GM23338 (cell line): Measurements from ENCODE around the gene EDEM3.

Experiments used
- CREB1 ChIP-seq: fragments of 250-450 bp; sonication (Bioruptor Pico); IDR thresholded peaks from 2 replicates; pipeline ENCODE4 v1.5.0; 2020; ENCODE audit warnings: low read depth, mild to moderate bottlenecking, moderate library complexity
- ETS1 ChIP-seq: IDR thresholded peaks from 2 replicates; pipeline ENCODE4 v1.6.1; 2016; ENCODE audit warnings: antibody characterized with exemption
- EZH2 ChIP-seq: fragments of 200-600 bp; sonication (generic); IDR thresholded peaks from one replicate; pipeline ENCODE4 v1.8.0; 2017; ENCODE audit warnings: antibody characterized with exemption, mild to moderate bottlenecking, low read depth; ENCODE audit not compliant: unreplicated experiment
- EZH2phosphoT487 ChIP-seq: fragments of 200-600 bp; sonication (generic); IDR thresholded peaks from one replicate; pipeline ENCODE4 v1.8.1; 2018; ENCODE audit warnings: antibody characterized with exemption; ENCODE audit not compliant: unreplicated experiment
- JUNB ChIP-seq: IDR thresholded peaks from one replicate; pipeline ENCODE4 v1.6.1; 2016; ENCODE audit warnings: antibody characterized with exemption; ENCODE audit not compliant: unreplicated experiment
- NANOG ChIP-seq: IDR thresholded peaks from 2 replicates; pipeline ENCODE4 v1.6.1; 2016; ENCODE audit warnings: antibody characterized with exemption, borderline replicate concordance
- POLR2AphosphoS5 ChIP-seq: IDR thresholded peaks from 2 replicates; pipeline ENCODE4 v1.6.1; 2016; ENCODE audit warnings: antibody characterized with exemption, low read depth
- STAT1 ChIP-seq: IDR thresholded peaks from one replicate; pipeline ENCODE4 v1.6.1; 2016; ENCODE audit warnings: antibody characterized with exemption; ENCODE audit not compliant: unreplicated experiment
- TF ChIP-seq, protein P1 (sequence below), 2 experiments: fragments of 200-600 bp in 1 of 2; sonication (generic) in 1 of 2; conservative IDR thresholded peaks; 2 replicates each; pipeline versions ENCODE4 v1.5.1 to v1.6.1; 2016 to 2017; ENCODE audit warnings: antibody characterized with exemption in 2 of 2, low read depth in 2 of 2, mild to moderate bottlenecking in 2 of 2, moderate library complexity in 1 of 2
- TF ChIP-seq, protein P2 (sequence below): IDR thresholded peaks from one replicate; pipeline ENCODE4 v1.6.1; 2018; ENCODE audit warnings: antibody characterized with exemption; ENCODE audit not compliant: unreplicated experiment

GRCh38 chr1:184698969-184699368, 55.7 kb downstream of the EDEM3 start:
- TF ChIP-seq, protein P1, sequence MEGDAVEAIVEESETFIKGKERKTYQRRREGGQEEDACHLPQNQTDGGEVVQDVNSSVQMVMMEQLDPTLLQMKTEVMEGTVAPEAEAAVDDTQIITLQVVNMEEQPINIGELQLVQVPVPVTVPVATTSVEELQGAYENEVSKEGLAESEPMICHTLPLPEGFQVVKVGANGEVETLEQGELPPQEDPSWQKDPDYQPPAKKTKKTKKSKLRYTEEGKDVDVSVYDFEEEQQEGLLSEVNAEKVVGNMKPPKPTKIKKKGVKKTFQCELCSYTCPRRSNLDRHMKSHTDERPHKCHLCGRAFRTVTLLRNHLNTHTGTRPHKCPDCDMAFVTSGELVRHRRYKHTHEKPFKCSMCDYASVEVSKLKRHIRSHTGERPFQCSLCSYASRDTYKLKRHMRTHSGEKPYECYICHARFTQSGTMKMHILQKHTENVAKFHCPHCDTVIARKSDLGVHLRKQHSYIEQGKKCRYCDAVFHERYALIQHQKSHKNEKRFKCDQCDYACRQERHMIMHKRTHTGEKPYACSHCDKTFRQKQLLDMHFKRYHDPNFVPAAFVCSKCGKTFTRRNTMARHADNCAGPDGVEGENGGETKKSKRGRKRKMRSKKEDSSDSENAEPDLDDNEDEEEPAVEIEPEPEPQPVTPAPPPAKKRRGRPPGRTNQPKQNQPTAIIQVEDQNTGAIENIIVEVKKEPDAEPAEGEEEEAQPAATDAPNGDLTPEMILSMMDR (conservative IDR thresholded peaks at IDR 0.05; ENCODE audit: low read depth in 2 of 2): no peak
- no peak for TF ChIP-seq ETS1
- TF ChIP-seq EZH2phosphoT487: no peak
- TF ChIP-seq EZH2: no peak
- no peak for TF ChIP-seq POLR2AphosphoS5
- no peak for TF ChIP-seq JUNB
- TF ChIP-seq STAT1: no peak
- TF ChIP-seq, protein P2, sequence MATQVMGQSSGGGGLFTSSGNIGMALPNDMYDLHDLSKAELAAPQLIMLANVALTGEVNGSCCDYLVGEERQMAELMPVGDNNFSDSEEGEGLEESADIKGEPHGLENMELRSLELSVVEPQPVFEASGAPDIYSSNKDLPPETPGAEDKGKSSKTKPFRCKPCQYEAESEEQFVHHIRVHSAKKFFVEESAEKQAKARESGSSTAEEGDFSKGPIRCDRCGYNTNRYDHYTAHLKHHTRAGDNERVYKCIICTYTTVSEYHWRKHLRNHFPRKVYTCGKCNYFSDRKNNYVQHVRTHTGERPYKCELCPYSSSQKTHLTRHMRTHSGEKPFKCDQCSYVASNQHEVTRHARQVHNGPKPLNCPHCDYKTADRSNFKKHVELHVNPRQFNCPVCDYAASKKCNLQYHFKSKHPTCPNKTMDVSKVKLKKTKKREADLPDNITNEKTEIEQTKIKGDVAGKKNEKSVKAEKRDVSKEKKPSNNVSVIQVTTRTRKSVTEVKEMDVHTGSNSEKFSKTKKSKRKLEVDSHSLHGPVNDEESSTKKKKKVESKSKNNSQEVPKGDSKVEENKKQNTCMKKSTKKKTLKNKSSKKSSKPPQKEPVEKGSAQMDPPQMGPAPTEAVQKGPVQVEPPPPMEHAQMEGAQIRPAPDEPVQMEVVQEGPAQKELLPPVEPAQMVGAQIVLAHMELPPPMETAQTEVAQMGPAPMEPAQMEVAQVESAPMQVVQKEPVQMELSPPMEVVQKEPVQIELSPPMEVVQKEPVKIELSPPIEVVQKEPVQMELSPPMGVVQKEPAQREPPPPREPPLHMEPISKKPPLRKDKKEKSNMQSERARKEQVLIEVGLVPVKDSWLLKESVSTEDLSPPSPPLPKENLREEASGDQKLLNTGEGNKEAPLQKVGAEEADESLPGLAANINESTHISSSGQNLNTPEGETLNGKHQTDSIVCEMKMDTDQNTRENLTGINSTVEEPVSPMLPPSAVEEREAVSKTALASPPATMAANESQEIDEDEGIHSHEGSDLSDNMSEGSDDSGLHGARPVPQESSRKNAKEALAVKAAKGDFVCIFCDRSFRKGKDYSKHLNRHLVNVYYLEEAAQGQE: no peak
- no peak for TF ChIP-seq CREB1 (CRISPR knock-in tag)
- no peak for TF ChIP-seq NANOG
